ENCODE data around the gene METTL9.
"Not testable (repeated sequence)": the region's sequence is repeated elsewhere in the genome, so short reads cannot be mapped to it uniquely, and the experiment has no call there.

The METTL9 gene

DNA sequence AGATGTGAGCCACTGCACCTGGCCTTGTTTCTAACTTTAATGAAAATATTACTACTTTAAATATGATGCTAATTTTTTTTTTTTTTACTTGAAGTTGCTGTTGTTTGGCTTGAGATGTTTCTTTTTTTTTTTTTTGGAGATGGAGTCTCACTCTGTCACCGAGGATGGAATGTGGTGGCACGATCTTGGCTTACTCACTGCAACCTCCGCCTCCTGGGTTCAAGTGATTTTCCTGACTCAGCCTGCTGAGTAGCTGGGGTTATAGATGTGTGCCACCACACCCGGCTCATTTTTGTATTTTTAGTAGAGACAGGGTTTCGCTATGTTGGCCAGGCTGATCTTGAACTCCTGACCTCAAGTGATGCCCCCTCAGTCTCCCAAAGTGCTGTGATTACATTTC lies 29.4 kb downstream of the METTL9 start:
- H3K4me3 ChIP-seq (ENCODE audit: low read depth, low read length), result no peak overlapping the region
- DNase-seq (ENCODE audit: low read depth), result no peak
- TF ChIP-seq, protein P1, sequence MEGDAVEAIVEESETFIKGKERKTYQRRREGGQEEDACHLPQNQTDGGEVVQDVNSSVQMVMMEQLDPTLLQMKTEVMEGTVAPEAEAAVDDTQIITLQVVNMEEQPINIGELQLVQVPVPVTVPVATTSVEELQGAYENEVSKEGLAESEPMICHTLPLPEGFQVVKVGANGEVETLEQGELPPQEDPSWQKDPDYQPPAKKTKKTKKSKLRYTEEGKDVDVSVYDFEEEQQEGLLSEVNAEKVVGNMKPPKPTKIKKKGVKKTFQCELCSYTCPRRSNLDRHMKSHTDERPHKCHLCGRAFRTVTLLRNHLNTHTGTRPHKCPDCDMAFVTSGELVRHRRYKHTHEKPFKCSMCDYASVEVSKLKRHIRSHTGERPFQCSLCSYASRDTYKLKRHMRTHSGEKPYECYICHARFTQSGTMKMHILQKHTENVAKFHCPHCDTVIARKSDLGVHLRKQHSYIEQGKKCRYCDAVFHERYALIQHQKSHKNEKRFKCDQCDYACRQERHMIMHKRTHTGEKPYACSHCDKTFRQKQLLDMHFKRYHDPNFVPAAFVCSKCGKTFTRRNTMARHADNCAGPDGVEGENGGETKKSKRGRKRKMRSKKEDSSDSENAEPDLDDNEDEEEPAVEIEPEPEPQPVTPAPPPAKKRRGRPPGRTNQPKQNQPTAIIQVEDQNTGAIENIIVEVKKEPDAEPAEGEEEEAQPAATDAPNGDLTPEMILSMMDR (IDR thresholded peaks at IDR 0.05; ENCODE audit: insufficient read depth, low read depth, low read length, missing control alignments), result no peak

DNA sequence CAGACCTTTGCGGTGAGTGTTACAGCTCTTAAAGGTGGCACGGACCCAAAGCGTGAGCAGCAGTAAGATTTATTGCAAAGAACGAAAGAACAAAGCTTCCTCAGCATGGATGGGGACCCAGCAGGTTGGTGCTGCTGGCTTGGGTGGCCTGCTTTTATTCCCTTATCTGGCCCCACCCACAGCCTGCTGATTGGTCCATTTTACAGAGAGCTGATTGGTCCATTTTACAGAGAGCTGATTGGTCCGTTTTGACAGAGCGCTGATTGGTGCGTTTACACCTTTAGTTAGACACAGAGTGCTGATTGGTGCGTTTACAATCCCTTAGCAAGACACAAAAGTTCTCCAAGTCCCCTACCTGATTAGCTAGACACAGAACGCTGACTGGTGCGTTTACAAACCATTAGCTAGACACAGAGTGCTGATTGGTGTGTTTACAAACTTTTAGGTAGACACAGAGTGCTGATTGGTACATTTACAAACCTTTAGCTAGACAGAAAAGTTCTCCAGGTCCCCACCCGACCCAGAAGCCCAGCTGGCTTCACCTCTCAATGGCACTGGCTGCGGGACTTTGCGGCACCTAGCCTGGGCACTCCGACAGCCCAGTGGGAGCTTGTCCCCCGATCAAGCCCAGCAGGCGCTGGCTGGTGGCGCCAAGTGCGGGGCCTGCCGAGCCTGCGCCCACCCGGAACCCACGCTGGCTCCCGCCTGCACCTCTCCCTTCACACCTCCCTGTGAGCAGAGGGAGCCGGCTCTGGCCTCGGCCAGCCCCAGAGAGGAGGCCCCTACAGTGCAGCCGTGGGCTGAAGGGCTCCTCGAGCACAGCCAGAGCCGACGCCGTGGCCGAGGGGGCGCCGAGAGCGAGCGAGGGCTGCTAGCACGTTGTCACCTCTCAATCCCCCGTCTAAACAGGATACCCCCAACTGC lies 30.5 kb downstream of the METTL9 start:
- DNase-seq (ENCODE audit: low read depth); H3K4me3 ChIP-seq (ENCODE audit: low read depth, low read length): not testable (repeated sequence)

DNA sequence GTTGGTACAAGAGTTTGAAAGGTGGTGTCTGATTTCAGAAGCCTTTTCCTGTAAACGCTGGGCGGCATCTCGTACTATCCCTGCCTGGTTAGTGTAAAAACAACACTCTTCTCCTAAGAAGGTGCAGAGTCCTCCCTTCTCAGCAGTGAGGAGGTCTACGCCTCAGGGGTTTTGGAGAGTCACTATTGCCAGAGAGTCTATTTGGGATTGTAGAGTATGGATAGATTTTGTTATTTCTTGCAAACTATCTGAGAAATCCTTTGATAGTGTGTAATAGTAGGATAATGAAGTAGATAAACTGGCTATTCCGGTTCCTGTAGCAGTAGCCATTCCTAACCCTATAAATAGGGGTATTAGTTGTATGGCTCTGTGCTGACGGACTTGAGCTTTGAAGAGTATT lies 31.5 kb downstream of the METTL9 start:
- DNase-seq (ENCODE audit: low read depth); H3K4me3 ChIP-seq (ENCODE audit: low read depth, low read length): not testable (repeated sequence)

DNA sequence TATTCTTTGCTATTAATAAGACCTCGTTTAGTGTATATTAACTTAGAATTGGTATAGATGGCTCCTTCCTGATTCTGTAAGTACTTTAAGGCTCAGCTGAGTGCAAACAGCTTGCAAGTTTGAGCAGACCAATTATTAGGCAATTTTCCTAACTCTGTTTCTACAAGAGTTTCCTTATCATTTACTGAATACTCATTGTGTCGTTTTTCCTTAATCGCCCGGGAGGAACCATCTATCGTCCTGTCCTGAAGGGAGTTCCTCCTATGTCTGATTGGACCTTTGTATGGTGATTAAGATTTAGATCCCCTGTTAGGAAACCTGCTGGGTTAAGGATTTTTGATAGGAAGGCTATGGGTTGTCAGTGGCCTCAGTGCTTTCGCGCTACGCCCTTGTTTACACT lies 32.0 kb downstream of the METTL9 start:
- not testable (repeated sequence) for H3K4me3 ChIP-seq (ENCODE audit: low read depth, low read length); DNase-seq (ENCODE audit: low read depth)

DNA sequence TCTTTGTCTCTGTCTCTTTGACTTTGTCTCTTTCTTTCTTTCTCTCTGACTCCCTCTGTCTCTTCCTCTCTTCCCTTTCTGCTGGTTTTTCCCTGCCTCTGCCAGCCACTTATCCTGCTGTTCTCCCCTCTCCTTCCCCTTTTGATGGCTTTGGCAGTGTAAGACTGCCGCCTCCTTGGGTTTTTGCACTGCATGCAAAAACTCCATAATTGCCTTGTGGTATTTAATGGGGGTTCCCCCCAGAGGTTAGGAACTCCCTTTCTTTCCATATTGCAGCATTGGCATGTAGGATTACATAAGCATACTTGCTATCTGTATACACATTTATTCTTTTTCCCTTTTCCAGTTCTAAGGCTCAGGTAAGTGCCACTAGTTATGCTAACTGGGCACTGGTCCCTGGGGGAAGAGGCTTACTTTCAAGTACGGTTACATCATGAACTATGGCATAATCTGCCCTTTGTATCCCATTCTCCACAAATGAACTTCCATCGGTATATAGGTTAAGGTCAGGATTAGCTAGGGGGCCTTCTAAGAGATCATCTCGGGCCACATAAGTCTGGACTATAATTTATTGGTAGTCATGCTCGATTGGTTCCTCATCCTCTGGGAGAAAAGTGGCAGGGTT lies 32.7 kb downstream of the METTL9 start:
- DNase-seq (ENCODE audit: low read depth); H3K4me3 ChIP-seq (ENCODE audit: low read depth, low read length): not testable (repeated sequence)

DNA sequence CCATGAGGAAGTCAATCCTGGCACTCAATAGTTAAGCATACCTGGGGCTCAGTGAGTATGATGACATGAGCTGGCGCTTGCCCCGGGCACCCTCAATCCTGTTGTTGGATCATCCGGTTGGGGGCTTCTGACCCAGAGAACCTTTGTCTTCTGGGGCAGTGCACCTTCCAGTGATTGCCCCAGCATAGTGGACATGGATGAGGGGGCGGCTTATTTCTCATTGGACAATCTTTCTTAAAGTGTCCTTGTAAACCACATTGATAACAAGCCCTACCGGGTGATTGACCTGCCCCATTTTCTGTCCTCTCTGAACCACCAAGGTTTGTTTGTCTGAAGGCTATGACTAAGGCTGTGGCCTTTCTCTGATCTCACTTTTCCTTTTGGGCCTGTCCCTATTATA lies 34.8 kb downstream of the METTL9 start:
- no peak for DNase-seq (ENCODE audit: low read depth)
- TF ChIP-seq, protein P1 (IDR thresholded peaks at IDR 0.05; ENCODE audit: insufficient read depth, low read depth, low read length, missing control alignments), result no peak
- no peak overlapping the region for H3K4me3 ChIP-seq (ENCODE audit: low read depth, low read length)

DNA sequence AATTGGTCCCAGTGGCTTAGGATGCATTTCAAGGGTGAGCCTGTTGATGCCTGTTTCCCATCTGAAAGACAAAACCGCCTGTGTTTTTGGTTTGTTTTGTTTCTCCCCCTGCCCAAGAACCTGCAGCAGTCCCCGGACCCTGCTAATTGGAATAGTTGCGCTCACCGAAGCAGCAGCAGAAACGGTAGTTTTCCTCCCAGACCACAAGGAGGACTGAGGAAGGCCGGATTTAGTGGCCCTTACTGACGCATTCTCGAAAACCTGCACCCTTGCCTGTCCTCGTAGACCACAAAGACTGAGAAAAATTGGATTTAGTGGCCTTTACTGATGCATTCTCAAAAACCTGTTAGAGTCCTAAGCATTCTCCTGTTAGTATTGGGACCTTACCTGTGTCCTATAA lies 36.3 kb downstream of the METTL9 start:
- not testable (repeated sequence) for H3K4me3 ChIP-seq (ENCODE audit: low read depth, low read length); DNase-seq (ENCODE audit: low read depth)

DNA sequence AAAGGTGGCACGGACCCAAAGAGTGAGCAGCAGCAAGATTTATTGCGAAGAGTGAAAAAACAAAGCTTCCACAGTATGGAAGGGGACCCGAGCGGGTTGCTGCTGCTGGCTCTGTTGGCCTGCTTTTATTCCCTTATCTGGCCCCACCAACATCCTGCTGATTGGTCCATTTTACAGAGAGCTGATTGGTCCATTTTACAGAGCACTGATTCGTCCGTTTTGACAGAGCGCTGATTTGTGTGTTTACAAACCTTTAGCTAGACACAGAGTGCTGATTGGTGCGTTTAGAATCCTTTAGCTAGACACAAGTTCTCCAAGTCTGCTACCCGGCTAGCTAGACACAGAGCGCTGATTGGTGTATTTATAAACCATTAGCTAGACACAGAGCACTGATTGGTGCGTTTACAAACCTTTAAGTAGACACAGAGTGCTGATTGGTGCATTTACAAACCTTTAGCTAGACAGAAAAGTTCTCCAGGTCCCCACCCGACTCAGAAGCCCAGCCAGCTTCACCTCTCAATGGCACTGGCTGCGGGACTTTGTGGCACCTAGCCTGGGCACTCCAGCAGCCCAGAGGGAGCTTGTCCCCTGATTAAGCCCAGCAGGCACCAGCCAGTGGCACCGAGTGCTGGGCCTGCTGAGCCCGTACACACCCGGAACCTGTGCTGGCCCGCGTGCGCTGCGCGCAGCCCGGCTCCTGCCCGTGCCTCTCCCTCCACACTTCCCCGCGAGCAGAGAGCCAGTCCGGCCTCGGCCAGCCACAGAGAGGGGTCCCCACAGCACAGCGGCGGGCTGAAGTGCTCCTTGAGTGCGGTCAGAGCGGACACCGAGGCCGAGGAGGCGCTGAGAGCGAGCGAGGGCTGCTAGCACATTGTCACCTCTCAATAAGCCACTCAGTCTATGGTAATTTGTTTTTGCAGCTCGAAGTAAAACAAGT lies 37.9 kb downstream of the METTL9 start:
- TF ChIP-seq, protein P1 (IDR thresholded peaks at IDR 0.05; ENCODE audit: insufficient read depth, low read depth, low read length, missing control alignments), result no peak
- no peak overlapping the region for H3K4me3 ChIP-seq (ENCODE audit: low read depth, low read length)
- DNase-seq (ENCODE audit: low read depth), result no peak

DNA sequence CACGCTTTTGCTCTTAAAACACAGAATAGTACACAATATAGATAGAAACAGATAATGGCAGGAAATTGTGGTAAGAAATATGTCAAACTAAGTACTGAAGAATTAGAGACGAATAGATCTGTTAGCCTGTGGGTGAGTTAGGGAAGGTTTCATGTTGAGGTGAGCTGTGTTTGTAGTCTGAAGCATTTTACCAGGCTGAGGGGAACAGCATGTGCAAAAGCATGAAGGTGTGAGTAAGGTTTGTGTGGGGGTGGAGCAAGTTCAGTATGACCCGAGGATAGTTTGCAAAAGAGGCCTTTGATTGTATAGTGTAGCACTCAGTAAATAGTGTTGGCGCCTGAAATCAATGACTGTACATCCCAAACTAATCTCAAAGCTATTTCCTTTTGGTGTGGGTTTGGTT lies 39.2 kb downstream of the METTL9 start:
- H3K4me3 ChIP-seq (ENCODE audit: low read depth, low read length), result no peak overlapping the region
- TF ChIP-seq, protein P1 (IDR thresholded peaks at IDR 0.05; ENCODE audit: insufficient read depth, low read depth, low read length, missing control alignments), result no peak
- DNase-seq (ENCODE audit: low read depth), result no peak
